Breast epithelium (tissue), 3 donors: ENCODE results near the gene CTIF.

Experiments
- POLR2AphosphoS5 ChIP-seq, 3 donors: sonication (generic); formaldehyde crosslinking; IDR thresholded peaks; one replicate each; pipeline ENCODE4 v1.6.1; 2017; ENCODE audit warnings: antibody characterized with exemption in 3 of 3
- TF ChIP-seq, protein P1 (sequence below), 3 donors: fragments of 450-650 bp; IDR thresholded peaks; one replicate each; pipeline ENCODE4 v1.5.1; 2016 to 2017; ENCODE audit warnings: antibody characterized with exemption in 3 of 3, mild to moderate bottlenecking in 3 of 3, moderate library complexity in 3 of 3

DNA sequence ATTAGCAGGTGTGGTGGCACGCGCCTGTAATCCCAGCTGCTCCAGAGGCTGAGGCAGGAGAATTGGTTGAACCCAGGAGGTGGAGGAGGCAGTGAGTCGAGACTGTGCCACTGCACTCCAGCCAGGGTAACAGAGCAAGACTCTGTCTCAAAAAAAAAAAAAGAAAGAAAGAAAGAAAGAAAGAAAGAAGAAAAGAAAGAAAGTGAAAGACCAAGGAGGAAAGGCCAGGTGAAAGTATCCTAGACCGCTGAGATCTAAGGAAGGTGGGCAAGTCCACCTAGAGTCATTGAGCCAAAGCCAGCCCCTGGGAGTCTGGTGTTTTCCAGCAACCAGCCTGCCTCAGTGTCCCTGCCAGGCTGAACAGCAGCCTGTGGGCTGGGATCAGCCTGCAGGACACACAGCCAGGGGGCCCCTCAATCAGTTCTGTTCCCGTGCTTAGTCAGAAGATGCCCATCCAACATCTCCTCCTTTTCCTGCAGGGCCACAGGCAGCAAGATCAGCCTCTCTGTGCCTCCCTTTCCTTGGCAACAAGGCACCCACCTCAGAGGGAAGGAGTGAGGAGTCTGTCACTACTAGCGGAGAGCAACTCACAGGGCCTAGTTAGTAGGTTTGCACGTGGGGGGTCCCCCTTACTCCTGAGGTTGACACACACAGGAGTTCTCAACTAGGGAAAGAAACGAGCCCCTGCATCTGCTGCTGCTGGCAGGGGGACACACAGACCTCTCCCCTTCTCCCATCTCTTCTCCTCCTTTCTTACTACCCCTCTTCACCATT lies 347.9 kb downstream of the CTIF start:
- TF ChIP-seq, protein P1, sequence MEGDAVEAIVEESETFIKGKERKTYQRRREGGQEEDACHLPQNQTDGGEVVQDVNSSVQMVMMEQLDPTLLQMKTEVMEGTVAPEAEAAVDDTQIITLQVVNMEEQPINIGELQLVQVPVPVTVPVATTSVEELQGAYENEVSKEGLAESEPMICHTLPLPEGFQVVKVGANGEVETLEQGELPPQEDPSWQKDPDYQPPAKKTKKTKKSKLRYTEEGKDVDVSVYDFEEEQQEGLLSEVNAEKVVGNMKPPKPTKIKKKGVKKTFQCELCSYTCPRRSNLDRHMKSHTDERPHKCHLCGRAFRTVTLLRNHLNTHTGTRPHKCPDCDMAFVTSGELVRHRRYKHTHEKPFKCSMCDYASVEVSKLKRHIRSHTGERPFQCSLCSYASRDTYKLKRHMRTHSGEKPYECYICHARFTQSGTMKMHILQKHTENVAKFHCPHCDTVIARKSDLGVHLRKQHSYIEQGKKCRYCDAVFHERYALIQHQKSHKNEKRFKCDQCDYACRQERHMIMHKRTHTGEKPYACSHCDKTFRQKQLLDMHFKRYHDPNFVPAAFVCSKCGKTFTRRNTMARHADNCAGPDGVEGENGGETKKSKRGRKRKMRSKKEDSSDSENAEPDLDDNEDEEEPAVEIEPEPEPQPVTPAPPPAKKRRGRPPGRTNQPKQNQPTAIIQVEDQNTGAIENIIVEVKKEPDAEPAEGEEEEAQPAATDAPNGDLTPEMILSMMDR (IDR thresholded peaks at IDR 0.05) = no peak
- TF ChIP-seq POLR2AphosphoS5 (IDR thresholded peaks at IDR 0.05) = no peak
